Activated naive CD8-positive, alpha-beta T cell treated with anti-CD3 and anti-CD28 coated beads, Interleukin-2, amount 50 U/mL, for 24 hours (primary cell): Measurements from ENCODE around the gene SPAG5.

Experiments
- ATAC-seq: fragments of 150-1000 bp; cut with Tn5 transposase; one replicate; pipeline ENCODE4 v1.10.0; 2021
- DNase-seq: peaks from one replicate; pipeline ENCODE4 v3.0.0; 2021
- H3K27ac Mint-ChIP-seq: one replicate; pipeline ENCODE4 v1.8.0; 2021; ENCODE audit warnings: mild to moderate bottlenecking, mixed read lengths
- H3K27me3 Mint-ChIP-seq: one replicate; pipeline ENCODE4 v1.8.0; 2021; ENCODE audit warnings: mixed read lengths
- H3K36me3 Mint-ChIP-seq: one replicate; pipeline ENCODE4 v1.8.0; 2021; ENCODE audit warnings: low read depth, mixed read lengths
- H3K4me1 Mint-ChIP-seq: one replicate; pipeline ENCODE4 v1.8.0; 2021; ENCODE audit warnings: mixed read lengths
- H3K4me3 Mint-ChIP-seq: one replicate; pipeline ENCODE4 v1.8.0; 2021; ENCODE audit warnings: mild to moderate bottlenecking, moderate library complexity, mixed read lengths
- H3K9me3 Mint-ChIP-seq: one replicate; pipeline ENCODE4 v1.8.0; 2021; ENCODE audit warnings: mixed read lengths

SPAG5 gene

GRCh38 chr17:28572259-28573039, 26.4 kb downstream of the SPAG5 start:
- no peaks in the 10 kb centered on the region for H3K27me3 Mint-ChIP-seq
- no peak for ATAC-seq
- peaks cover 58% of the 10 kb centered on the region for H3K4me1 Mint-ChIP-seq
- no peaks in the 10 kb centered on the region for H3K9me3 Mint-ChIP-seq
- H3K4me3 Mint-ChIP-seq = peak overlapping the region; percentile 94
- H3K27ac Mint-ChIP-seq = peak overlapping the region; percentile 93
- peaks cover 29% of the 10 kb centered on the region for H3K36me3 Mint-ChIP-seq
- DNase-seq = no peak

- Mint-ChIP-seq H3K9me3 (no peaks in the 10 kb centered on the region), H3K27ac (peak within 1 kb of the TSS; percentile 93), H3K4me3 (peak within 1 kb of the TSS; percentile 94), H3K36me3 (peaks cover 29% of the 10 kb centered on the region), H3K4me1 (peaks cover 56% of the 10 kb centered on the region), H3K27me3 (no peaks in the 10 kb centered on the region)
- DNase-seq (peak; percentile 93), ATAC-seq (peak; percentile 99)
These were observed 27.3 kb downstream of the SPAG5 start, which contains the start of gene PIGS for GRCh38 chr17:28571361-28572122. TSS of gene PIGS (minus strand) at chr17:28571524. CDS start at chr17:28571496, 28 bp downstream.

- DNase-seq = peak; percentile 58
- H3K4me1 Mint-ChIP-seq = peaks cover 49% of the 10 kb centered on the region
- H3K9me3 Mint-ChIP-seq = no peaks in the 10 kb centered on the region
- no peaks in the 10 kb centered on the region for H3K27me3 Mint-ChIP-seq
- peak overlapping the region; percentile 93 for H3K27ac Mint-ChIP-seq
- peak overlapping the region; percentile 94 for H3K4me3 Mint-ChIP-seq
- H3K36me3 Mint-ChIP-seq = peaks cover 26% of the 10 kb centered on the region
- peak; percentile 37 for ATAC-seq
These were observed 28.0 kb downstream of the SPAG5 start for GRCh38 chr17:28570716-28571360.

GRCh38 chr17:28569446-28569845, 29.4 kb downstream of the SPAG5 start:
- Mint-ChIP-seq H3K4me1 (peaks cover 53% of the 10 kb centered on the region), H3K4me3 (peak overlapping the region; percentile 94), H3K27me3 (no peaks in the 10 kb centered on the region), H3K27ac (peak overlapping the region; percentile 2), H3K9me3 (no peaks in the 10 kb centered on the region), H3K36me3 (peaks cover 23% of the 10 kb centered on the region)
- DNase-seq = no peak
- no peak for ATAC-seq

- DNase-seq = no peak
- H3K4me1 Mint-ChIP-seq = peaks cover 49% of the 10 kb centered on the region
- no peak overlapping the region for H3K4me3 Mint-ChIP-seq
- H3K27me3 Mint-ChIP-seq = no peaks in the 10 kb centered on the region
- ATAC-seq = no peak
- H3K9me3 Mint-ChIP-seq = no peaks in the 10 kb centered on the region
- no peak overlapping the region for H3K27ac Mint-ChIP-seq
- H3K36me3 Mint-ChIP-seq = peaks cover 28% of the 10 kb centered on the region
These were observed 31.2 kb downstream of the SPAG5 start for GRCh38 chr17:28567604-28568003.

- Mint-ChIP-seq H3K27ac (no peak overlapping the region), H3K27me3 (no peaks in the 10 kb centered on the region), H3K4me1 (peaks cover 17% of the 10 kb centered on the region), H3K9me3 (no peaks in the 10 kb centered on the region), H3K36me3 (peaks cover 35% of the 10 kb centered on the region), H3K4me3 (no peak overlapping the region)
- DNase-seq (no peak), ATAC-seq (no peak)
These were observed 35.4 kb downstream of the SPAG5 start for GRCh38 chr17:28563475-28563874.

GRCh38 chr17:28555022-28555421, 43.8 kb downstream of the SPAG5 start:
- H3K9me3 Mint-ChIP-seq = no peaks in the 10 kb centered on the region
- peaks cover 30% of the 10 kb centered on the region for H3K4me1 Mint-ChIP-seq
- no peaks in the 10 kb centered on the region for H3K27me3 Mint-ChIP-seq
- H3K27ac Mint-ChIP-seq = no peak overlapping the region
- no peak for DNase-seq
- peaks cover 47% of the 10 kb centered on the region for H3K36me3 Mint-ChIP-seq
- no peak for ATAC-seq
- no peak overlapping the region for H3K4me3 Mint-ChIP-seq

GRCh38 chr17:28554565-28554964, 44.3 kb downstream of the SPAG5 start:
- Mint-ChIP-seq H3K36me3 (peaks cover 43% of the 10 kb centered on the region), H3K4me1 (peaks cover 35% of the 10 kb centered on the region), H3K9me3 (no peaks in the 10 kb centered on the region), H3K4me3 (no peak overlapping the region), H3K27me3 (no peaks in the 10 kb centered on the region), H3K27ac (no peak overlapping the region)
- DNase-seq = no peak
- no peak for ATAC-seq

GRCh38 chr17:28553000-28553505, 45.8 kb downstream of the SPAG5 start:
- H3K4me3 Mint-ChIP-seq = peak overlapping the region; percentile 86
- ATAC-seq (no peak), DNase-seq (no peak)
- H3K9me3 Mint-ChIP-seq = no peaks in the 10 kb centered on the region
- H3K4me1 Mint-ChIP-seq = peaks cover 50% of the 10 kb centered on the region
- H3K36me3 Mint-ChIP-seq = peaks cover 37% of the 10 kb centered on the region
- peak overlapping the region; percentile 66 for H3K27ac Mint-ChIP-seq
- no peaks in the 10 kb centered on the region for H3K27me3 Mint-ChIP-seq

GRCh38 chr17:28552176-28552999, 46.4 kb downstream of the SPAG5 start, which contains the start of gene UNC119:
TSS of gene UNC119 (minus strand) at chr17:28552624. CDS start at chr17:28552557, 67 bp downstream.
- peak; percentile 86 for DNase-seq
- no peaks in the 10 kb centered on the region for H3K27me3 Mint-ChIP-seq
- peak; percentile 77 for ATAC-seq
- H3K4me1 Mint-ChIP-seq = peaks cover 54% of the 10 kb centered on the region
- H3K27ac Mint-ChIP-seq = peak within 1 kb of the TSS; percentile 66
- H3K36me3 Mint-ChIP-seq = peaks cover 34% of the 10 kb centered on the region
- peak within 1 kb of the TSS; percentile 86 for H3K4me3 Mint-ChIP-seq
- no peaks in the 10 kb centered on the region for H3K9me3 Mint-ChIP-seq

- ATAC-seq = no peak
- H3K27ac Mint-ChIP-seq = peak overlapping the region; percentile 25
- H3K36me3 Mint-ChIP-seq = peaks cover 29% of the 10 kb centered on the region
- no peak for DNase-seq
- H3K9me3 Mint-ChIP-seq = no peaks in the 10 kb centered on the region
- H3K4me3 Mint-ChIP-seq = peak overlapping the region; percentile 86
- H3K27me3 Mint-ChIP-seq = no peaks in the 10 kb centered on the region
- peaks cover 54% of the 10 kb centered on the region for H3K4me1 Mint-ChIP-seq
These were observed 47.2 kb downstream of the SPAG5 start for GRCh38 chr17:28551421-28552175.

- H3K9me3 Mint-ChIP-seq = no peaks in the 10 kb centered on the region
- no peak overlapping the region for H3K27ac Mint-ChIP-seq
- H3K36me3 Mint-ChIP-seq = peaks cover 27% of the 10 kb centered on the region
- DNase-seq (no peak), ATAC-seq (no peak)
- H3K27me3 Mint-ChIP-seq = no peaks in the 10 kb centered on the region
- peaks cover 54% of the 10 kb centered on the region for H3K4me1 Mint-ChIP-seq
- no peak overlapping the region for H3K4me3 Mint-ChIP-seq
These were observed 48.0 kb downstream of the SPAG5 start for GRCh38 chr17:28550858-28551257.
